GM18951 (cell line): ENCODE data around the gene LDLRAD4.
"Not testable (repeated sequence)": the region's sequence is repeated elsewhere in the genome, so short reads cannot be mapped to it uniquely, and the experiment has no call there.

Experiments used
- POLR2A ChIP-seq: IDR thresholded peaks from 4 replicates; pipeline ENCODE4 v1.6.1; 2011; ENCODE audit warnings: mild to moderate bottlenecking; ENCODE audit not compliant: insufficient read length, insufficient read depth; ENCODE audit errors: extremely low read depth
- in situ Hi-C: fragments of 300-500 bp; cut with MboI; formaldehyde crosslinking; loops from one replicate; pipeline ENCODE4 v1.12.0; 2022; ENCODE audit warnings: low sequenced_read_pairs, mixed read lengths, inconsistent platforms; ENCODE audit not compliant: unreplicated experiment

LDLRAD4 gene

DNA sequence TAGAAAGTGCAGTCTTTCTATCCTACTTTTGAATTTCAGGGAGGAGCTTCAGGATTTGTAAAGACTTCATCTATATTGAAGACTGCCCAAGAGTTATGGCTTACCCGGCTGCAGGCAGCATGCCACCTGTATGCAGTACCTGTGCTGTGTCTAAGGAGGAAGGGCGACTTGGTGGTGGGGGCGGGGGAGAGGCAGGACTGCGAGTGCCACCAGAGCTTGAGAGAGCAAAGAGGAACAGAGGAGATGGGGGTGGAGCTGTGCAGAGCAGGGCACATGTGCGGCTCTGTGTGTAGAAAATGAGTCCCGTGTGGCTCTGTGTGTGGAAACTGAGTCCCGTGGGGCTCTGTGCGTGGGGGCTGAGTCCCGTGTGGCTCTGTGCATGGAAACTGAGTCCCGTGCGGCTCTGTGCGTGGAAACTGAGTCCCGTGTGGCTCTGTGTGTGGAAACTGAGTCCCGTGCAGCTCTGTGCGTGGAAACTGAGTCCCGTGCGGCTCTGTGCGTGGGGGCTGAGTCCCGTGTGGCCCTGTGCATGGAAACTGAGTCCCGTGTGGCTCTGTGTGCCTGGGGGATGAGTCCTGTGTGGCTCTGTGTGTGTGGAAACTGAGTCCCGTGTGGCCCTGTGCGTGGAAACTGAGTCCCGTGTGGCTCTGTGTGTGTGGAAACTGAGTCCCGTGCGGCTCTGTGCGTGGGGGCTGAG is 43.2 kb downstream of the LDLRAD4 start:
- TF ChIP-seq POLR2A, result no peak
- in situ Hi-C loops, result no loop called here

DNA sequence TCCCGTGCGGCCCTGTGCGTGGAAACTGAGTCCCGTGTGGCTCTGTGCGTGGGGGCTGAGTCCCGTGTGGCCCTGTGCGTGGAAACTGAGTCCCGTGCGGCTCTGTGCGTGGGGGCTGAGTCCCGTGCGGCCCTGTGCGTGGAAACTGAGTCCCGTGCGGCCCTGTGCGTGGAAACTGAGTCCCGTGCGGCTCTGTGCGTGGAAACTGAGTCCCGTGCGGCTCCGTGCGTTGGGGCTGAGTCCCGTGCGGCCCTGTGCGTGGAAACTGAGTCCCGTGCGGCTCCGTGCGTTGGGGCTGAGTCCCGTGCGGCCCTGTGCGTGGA is 43.8 kb downstream of the LDLRAD4 start:
- in situ Hi-C loops, result not testable (repeated sequence)

DNA sequence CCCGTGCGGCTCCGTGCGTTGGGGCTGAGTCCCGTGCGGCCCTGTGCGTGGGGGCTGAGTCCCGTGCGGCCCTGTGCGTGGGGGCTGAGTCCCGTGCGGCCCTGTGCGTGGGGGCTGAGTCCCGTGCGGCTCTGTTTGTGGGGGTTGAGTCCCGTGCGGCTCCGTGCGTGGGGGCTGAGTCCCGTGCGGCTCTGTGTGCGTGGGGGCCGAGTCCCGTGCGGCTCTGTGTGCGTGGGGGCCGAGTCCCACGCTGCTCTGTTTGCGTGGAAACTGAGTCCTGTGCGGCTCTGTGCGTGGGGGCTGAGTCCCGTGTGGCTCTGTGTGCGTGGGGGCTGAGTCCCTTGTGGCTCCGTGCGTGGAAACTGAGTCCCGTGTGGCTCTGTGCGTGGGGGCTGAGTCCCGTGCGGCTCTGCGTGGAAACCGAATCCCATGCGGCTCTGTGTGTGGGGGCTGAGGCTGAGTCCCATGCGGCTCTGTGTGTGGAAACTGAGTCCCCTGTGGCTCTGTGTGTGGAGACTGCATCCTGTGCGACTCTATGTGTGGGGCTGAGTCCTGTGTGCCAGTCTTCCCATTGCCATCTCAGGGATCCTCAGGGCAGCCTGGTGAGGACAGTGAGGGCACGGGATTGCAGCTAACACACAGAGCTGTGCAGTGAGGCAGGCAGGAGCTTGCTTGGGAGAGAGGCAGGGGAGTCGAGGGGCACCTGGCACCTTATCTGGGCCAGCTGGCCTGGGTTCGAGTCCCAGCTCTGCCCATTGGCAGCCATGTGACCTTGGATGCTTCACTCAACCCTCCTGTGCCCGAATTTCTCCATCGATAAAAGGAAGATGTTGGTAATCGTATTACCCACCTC is 44.5 kb downstream of the LDLRAD4 start:
- TF ChIP-seq POLR2A, result no peak
- in situ Hi-C loops, result no loop called here

DNA sequence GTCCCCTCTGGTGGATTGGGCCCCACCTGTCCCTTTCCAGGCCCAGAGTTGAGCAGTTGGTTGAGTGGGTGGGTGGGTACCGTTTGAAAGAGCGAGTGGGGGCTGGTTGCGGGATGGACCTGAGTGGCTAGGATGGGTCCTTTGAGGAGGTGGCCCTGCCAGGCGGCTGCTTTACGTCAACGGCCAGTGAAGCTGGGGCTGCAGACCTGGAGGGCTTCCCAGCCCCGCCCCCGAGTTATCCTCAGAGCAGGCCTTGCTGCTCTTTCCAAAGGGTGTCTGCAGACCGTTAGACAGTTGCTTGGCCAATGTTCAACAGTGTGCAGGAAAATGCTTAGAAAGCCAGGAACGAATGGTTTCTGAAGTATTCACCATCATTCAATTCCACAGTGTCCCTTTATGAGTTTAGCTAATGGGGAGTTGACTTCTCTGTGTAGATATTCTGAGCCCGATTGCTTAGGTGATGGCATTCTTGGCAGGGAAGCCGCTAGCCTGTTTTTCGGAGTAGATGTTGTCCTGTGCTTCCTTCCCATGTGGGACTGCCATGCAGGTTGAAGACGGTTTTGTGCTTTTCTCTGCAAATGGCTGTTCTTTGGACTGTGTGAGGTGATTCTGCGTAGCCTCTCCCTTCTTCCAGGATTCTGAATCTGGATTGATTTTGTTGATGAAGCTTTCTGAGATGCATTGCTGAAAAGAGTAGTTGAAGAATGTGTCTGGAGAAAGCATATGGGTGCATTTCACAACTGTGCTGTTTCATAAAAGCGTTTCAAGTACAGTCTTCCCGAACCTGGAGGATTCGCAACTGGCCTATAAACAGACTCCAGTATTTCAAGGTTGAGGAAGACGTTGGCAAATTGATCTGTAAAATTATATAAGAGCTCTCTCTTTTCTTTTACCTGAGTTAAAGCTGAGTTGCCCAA is 45.8 kb downstream of the LDLRAD4 start:
- in situ Hi-C loops, result no loop called here
- no peak for TF ChIP-seq POLR2A

DNA sequence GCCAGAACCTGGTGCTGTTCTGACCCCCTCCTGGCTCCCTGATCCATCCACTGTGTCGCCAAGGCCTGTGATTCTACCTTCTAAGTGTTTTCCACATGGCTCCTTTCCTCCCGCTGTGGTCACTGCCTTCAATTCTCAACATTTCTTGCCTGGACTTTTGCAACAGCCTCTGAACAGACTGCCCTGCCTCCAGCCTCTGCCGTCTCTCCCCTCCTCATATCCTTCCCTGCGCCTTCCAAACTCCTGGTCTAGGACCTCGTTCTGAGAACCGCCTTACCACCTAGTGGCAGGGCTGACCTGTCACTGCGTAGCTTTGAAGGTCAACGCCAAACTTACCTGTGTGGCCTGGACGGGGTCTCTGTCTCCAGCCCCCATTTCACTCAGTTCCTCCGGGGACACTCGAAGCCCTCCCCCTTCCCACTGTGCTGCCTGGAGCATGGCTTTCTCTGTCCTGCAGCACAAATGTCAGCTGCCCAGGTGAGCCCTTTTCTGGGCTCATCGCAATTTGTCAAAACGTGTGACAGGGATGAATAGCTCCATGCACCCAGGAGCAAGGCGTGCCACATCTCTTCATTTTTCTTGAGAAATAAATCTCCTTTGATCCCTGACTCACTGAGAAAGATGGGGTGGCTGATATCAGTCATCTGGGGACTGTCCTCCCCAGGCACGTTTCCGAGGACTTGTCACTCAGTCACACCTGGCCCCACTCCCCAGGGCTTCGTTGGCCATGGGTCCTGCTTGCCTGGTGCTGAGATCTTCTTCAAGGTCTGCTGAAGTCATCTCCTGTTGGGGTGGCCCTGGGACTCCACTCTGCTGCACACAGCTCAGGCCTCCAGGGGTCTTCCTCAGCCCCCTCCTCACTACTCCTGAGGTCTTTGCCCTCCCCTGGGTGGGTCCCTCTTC is 46.7 kb downstream of the LDLRAD4 start:
- no peak for TF ChIP-seq POLR2A
- in situ Hi-C loops, result no loop called here

DNA sequence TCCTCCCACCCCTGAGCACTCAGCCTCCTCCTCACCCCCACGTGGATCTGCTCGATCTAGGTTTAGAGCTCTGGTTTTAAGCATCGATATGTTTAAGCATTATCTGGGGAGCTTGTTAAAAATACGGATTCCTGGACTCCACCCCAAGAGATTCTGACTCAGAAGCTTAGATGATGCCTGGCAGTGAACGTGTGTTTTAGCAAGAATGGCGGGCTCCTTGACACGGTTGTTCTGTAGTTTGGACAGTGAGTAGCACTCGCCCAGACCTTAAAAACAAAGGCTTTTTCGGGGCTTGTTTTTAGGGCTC is 47.3 kb downstream of the LDLRAD4 start:
- TF ChIP-seq POLR2A, result no peak
- in situ Hi-C loops, result no loop called here

DNA sequence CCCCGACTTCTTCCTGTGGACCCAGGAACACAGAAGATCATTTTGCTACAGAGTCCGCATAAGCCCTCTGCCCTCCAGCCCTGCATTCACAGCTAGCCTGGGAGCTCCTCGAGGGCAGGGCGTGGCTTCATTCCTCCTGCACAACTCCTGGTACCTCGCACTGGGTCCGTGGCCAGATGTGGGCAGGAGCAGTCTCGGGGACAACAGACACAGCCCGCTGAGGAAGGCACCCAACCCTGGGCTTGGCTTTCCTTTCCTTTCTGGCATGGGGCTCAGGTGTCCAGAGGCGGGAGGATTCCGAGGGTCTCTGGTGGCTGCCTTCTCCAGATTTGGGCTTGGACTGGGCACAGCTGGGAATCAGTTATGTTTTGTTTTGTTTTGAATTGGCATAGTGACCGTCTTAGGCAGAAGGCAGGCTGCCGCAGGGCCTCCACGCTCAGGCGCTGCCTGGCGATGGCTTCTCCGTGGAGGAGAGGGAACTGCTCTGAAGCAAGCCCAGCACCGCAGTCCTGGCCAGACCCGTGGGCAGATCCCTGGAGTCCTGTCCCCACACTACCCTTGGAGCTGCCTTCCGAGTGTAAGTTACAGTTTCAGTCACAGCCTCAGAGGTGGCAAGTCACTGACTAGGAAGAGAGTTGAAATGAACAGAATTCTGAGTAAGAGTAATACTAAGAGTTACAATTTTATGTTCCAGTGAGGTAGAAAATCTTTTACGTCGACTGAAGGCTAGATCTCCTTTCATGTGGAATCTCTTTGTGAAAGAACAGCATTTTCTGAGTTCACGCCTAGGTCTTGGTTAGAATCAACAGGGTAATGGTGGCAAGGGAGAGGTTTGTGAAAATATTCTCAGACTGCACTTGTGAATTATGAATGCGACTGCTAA is 47.9 kb downstream of the LDLRAD4 start:
- in situ Hi-C loops, result no loop called here
- no peak for TF ChIP-seq POLR2A

DNA sequence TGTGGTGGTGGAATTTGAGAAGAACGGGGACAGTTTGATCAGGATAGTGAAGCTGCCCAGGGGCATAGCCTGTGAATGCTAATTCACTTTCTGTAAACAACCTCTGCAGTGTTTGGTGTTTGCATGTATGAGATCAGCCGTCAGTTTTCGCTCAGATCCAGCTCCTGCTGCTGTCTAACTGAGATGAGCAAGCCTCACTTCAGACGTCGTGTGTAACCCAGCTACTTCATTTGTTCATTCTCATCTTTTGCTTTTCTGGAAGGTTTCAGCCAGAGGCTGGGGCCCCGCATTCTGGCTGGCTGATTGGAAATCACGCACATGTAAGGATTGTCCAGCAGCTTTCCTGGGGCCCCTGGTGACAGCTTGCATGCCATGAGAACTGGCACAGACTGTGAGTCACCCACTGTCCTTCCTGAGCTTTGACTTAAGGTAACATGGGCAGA is 48.9 kb downstream of the LDLRAD4 start:
- in situ Hi-C loops, result no loop called here
- TF ChIP-seq POLR2A, result no peak

DNA sequence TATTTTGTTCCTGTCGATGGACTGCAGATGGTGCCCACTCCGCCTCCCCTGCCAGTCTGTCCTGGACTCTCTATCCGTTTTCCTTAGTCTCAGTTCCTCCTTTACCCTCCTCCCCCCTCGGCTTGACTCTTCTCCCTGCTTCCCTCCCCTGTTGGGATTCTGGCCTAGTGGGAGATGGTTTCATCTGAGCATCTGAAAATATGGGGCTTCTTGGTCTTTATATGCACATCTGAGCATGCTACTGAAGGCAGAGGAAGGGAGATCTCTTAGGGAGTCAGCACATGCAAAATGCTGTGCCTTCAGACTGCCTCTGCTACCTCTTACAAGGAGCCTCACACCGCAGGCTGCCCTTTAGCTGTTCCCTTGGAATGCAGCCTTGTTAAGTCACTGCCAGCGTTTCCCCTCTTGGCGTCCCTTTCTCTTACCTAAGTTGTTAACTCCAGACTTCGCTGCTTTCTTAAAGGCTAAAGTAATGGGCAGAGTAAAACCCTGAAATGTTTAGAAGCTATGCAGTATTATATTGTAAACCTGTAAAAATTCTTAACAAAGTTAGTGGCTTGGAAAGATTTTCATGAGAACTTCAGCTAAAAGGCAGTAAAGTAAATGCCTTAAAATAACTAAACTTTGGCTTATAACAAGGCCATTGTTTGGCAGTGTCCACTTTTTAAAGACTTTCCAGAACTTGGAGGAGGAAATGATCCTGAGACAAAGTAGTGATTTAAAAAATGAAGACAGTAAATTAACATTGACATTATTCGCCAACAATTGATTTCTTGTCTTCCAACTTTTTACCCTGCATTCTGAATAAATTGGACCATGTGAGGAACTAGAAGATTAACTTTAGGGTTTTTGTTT is 49.8 kb downstream of the LDLRAD4 start:
- in situ Hi-C loops, result no loop called here
- TF ChIP-seq POLR2A, result no peak

DNA sequence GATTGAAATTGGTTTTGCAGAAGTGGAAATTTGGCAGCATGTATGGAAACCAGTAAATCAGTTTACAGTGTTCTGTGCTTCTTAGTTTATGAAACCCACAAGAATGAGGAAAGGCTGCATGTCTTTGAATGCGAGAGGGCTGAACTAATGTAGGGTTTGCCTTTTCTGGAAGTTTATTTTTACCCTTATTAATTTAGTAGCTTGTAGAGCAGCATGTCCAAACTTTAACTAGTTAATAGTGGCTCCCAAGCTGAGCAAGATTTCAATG is 50.4 kb downstream of the LDLRAD4 start:
- TF ChIP-seq POLR2A, result no peak
- in situ Hi-C loops, result no loop called here

DNA sequence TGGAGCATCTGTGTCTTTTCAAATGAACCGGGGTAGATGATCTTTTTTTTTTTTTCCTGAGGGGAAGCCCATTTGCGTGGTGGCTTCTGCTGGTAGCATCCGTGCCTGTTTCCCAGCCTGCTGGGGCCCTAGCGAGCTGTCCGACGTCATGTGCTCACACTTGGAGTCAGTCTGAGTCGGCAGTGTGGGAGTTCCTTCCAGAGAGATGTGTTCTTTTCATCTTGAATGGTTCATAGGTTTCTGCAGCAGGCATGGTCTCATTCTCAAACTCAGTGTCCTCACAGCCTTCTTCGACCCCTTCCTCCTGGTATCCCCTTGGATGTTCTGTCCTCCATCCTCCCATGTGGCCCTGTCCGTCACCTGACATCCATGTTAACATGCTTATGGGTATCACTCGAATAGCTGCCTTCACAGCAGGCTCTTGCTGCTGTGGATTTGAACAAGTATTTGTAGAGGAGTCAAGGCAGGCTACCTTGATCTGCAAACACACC is 51.0 kb downstream of the LDLRAD4 start:
- no peak for TF ChIP-seq POLR2A
- in situ Hi-C loops, result no loop called here

DNA sequence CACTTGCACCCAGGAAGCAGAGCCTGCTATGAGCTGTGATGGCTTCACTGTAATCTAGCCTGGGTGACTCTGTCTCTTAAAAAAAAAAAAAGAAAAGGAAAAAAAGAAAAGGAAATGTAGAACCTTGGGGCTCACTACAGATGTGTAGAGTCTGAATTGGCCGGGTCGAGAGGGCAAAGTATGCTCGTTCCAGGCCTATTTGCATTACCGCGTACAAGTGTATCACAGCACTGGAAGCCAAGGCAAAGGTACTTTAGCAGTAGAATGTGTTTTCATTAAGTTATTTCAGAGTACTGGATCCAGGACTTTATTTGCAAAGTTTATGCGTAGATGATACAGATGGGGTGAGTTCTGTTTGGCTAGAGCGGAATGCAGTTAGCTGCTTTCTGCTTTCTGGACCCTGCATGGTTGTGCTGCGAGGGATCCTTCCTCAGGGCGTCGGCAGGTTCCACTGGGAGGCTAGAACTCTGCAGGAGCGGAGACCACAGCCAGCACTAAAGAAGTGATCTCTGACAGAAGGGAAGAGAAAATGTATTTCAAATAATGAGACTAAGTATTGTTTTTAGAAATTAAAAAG is 51.8 kb downstream of the LDLRAD4 start:
- TF ChIP-seq POLR2A, result no peak
- in situ Hi-C loops, result no loop called here
